HG03025 (cell line): ENCODE results near the gene WWOX.

ENCODE experiments used
- ATAC-seq: cut with Tn5 transposase; IDR thresholded peaks from one replicate; pipeline ENCODE4 v1.9.1; 2021; ENCODE audit warnings: mild to moderate bottlenecking, moderate library complexity; ENCODE audit not compliant: unreplicated experiment, low FRiP score

Gene WWOX

GRCh38 chr16:78931678-78932077 lies 832.2 kb downstream of the WWOX start:
- ATAC-seq: no peak

- no peak for ATAC-seq
These were observed 833.0 kb downstream of the WWOX start for GRCh38 chr16:78932355-78932943.

DNA sequence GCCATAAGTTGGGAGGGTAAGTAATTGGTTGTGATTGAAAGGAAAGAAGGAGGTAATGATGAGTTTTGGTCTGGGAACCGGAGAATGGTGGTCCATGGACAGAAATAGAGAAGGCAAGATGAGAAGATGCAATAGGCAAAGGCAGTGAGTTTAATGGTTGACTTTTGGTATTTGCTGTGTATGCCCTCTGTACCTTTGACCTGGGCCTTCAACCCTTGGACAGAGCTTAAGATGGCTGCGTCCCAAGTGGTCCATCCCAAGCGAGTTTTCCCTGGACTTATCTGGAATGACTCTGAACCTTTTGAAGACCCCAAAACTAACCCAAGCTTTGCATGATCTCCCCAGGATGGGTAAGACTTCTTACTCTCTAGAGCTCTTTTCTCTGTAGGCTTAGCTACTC lies 836.6 kb downstream of the WWOX start:
- no peak for ATAC-seq

- ATAC-seq: no peak
These were observed 840.1 kb downstream of the WWOX start for GRCh38 chr16:78939597-78939996.

DNA sequence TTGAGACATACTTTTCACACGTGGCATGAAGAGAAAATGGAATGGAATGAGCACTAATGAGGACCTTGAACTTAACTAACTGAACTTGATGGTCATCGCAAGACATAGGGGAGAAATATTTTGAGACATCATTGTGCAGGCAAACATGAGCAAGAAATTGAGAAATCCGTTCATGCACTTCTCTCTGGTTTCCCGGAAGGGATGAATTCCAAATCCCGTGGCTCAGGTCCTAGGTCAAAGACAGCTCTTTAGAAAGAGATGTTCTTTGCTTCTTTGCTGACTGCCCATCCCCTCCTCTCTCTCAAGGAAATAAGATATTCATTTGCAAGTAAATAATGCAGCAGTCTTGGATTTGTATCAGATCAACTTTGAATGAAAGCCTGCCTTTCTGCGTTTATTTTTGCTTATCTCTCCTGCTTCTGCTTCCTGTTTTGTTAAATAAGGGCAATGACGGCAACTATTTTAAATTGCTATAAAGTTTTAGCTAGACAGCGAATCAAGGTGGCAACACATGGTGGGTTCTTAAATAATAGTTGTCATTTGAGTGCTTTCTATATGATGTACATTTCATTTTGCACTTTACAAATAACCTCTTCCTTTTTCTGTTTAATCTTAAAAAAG lies 843.3 kb downstream of the WWOX start:
- ATAC-seq: no peak

- ATAC-seq: no peak
These were observed 845.9 kb downstream of the WWOX start for GRCh38 chr16:78945336-78945735.

- no peak for ATAC-seq
These were observed 847.1 kb downstream of the WWOX start for GRCh38 chr16:78946556-78946955.

DNA sequence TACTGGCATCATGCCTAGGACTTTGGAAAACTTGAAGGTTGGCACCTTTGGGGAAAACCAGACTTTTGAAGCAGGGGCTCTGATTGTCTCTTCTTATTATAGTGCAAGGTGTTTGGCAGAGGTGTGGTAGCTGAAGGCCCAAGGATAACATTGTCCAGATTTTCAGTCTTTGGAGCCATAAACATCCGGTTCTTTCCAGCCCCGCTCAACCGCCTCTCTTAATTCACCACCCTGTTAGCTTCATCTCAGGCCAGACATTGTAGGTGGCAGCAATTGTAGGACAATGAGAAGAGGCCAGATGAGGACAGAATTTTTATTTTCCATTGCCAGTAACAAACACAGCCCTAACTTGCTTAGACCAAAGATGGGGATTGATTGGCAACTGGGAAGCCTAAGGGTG lies 851.3 kb downstream of the WWOX start:
- ATAC-seq: no peak

GRCh38 chr16:78952630-78953029 lies 853.2 kb downstream of the WWOX start:
- ATAC-seq: no peak

- no peak for ATAC-seq
These were observed 854.1 kb downstream of the WWOX start for GRCh38 chr16:78953526-78953925.

GRCh38 chr16:78955206-78955605 lies 855.8 kb downstream of the WWOX start:
- no peak for ATAC-seq

DNA sequence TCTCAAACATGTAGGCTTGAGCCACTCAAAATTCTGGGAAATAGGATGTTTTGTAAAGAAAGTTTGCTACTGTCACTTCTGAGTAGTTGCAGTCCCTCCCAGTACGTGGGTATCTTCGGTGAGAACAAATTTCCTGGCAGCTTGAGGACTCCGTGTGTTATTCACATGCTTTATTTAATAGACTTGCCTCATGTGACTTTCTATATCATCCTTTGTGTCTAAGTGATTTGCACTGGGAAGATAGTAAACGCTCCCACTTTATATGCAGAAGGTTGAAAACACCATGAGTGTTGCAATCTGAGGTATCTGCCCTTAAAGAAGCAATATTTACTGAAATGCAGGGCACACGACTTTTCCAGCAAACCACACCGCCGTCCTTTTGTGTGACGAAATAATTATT lies 857.4 kb downstream of the WWOX start:
- ATAC-seq: no peak

GRCh38 chr16:78957317-78958100 lies 858.1 kb downstream of the WWOX start:
- no peak for ATAC-seq

GRCh38 chr16:78961464-78961863 lies 862.0 kb downstream of the WWOX start:
- no peak for ATAC-seq

DNA sequence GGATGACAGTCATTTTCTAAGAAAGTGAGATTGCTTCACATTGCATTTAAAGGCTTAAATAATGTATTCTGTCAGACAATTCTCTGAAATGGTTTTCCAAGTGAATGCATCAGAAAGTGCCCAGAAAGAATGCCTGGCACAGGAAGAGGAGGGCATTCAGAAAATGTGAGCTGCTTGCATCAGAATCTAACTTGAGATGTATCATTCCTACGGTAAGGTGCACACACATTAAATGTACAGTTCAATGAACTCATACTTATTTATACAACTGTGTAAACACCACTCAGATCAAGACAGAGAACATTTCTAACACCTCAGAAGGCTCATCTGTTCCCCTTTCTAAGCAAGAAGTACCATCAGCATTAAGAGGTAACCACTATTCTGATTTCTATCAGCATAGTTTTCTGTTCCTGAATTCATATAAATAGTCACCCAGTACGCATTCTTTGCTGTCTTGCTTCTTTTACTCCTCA lies 863.0 kb downstream of the WWOX start:
- peak; percentile 87 for ATAC-seq

- no peak for ATAC-seq
These were observed 868.5 kb downstream of the WWOX start for GRCh38 chr16:78967948-78968347.

DNA sequence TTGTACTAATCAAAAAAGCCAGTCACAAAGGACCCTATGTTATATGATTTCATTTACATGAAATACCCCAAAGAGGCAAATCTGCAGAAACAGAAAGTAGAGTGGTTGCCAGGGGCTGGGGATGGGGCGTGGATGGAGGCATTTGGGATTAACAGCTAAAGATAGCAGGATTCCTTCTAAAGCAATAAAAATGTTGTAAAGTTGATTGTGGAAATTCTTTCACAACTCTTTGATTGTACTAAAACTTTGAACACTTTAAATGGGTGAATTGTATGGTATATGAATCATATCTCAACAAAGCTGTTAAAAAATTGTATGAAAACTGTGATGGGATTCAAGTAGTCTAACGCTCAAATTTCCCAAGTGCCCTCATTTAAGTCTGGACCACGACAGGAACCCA lies 870.3 kb downstream of the WWOX start:
- no peak for ATAC-seq

DNA sequence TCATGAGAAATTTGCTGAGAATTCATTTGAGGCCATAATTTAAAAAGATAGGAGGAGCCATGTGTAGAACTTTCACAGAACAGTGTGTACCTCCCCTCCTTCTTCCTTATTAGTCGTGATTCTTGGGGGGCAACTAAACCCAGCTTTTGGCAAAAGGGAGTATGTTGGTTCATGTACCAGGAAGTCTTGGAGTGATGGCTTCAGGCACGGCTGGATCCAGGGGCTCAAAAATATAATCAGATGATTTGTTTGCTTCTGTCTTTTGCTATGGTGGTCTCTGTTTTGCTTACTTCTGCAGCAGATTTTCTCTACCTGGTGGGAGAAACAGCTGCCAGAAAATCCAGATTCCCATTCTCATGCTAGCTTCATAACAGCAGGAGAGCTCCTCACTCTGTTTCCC lies 871.2 kb downstream of the WWOX start:
- ATAC-seq: no peak

DNA sequence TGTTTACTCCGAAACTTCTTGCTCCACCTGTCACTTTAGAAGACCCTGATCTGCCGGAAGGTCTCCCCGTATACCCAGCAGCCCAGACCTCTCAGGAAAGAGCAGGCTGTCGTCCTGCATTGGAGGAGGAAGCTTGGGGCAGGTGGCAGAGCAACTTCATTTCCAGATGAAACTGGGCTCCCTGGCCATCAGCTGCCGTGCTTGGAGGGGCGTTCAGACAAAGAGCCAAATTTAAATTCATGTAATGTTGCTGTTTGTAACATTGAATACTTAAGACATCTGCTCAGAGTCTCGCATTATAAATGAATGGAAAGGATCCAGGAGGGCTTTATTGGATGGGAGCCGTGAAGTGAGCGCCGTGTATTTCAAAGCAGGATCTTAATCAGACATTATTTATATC lies 872.6 kb downstream of the WWOX start:
- no peak for ATAC-seq

DNA sequence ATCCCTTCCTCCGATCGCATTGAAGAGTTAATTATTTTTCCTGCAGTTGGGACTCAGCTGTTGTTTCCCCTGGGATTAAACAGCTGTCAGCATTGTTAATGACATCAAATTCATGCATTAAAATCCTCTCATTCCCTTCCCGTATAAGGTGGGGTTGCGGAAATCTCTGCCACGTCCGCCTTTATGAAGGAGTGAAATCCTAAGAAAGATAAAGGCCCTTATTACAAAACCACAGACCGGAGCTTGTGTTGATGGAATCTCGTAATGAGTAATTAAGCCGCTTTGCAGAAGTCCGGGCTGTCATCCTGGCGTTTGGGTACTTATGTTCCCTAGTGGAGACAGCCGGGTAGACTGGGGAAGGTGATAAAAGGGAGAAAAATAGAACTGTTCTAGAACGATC lies 873.5 kb downstream of the WWOX start:
- ATAC-seq: no peak

- no peak for ATAC-seq
These were observed 876.8 kb downstream of the WWOX start for GRCh38 chr16:78976212-78976611.

DNA sequence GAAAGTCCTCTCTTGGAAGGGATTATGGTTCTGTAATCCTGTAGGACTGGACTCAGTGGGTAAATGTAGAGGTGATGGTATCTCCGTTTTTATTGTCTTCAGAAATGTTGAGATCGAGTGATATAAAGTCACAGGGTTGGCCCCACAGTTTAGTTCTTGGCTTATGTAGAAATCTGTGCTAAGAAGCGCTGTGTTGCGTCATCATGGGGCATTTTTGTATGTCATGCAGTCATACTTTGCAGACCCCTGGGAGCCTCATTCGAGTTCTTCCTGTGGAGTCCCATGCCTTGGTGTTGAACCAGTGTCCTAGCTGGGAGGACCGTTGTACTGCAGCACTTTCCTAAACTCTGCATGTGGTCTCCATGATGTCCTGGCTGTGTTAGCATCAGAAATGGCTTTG lies 881.4 kb downstream of the WWOX start:
- no peak for ATAC-seq
